Activated CD4-positive, alpha-beta memory T cell treated with anti-CD3 and anti-CD28 coated beads for 36 hours (primary cell): ENCODE measurements around the gene DENND6B. TPM values are rescaled to one million over a fixed set of nuclear protein-coding genes. Genes with fewer than 3 reads are reported as not detected.
A peak's percentile ranks its signal among the peaks of the same experiment; 100 is the strongest.

Experiments
- CTCF ChIA-PET: fragments of 350-600 bp; sonication (Branson Sonifier 250); formaldehyde crosslinking; loops from one replicate; lab custom pipeline; 2021; ENCODE audit warnings: antibody characterized with exemption, inconsistent platforms; lab: Charles Lee
- POLR2A ChIA-PET: fragments of 350-600 bp; sonication (Branson Sonifier 250); formaldehyde crosslinking; loops from one replicate; lab custom pipeline; 2021; ENCODE audit warnings: antibody characterized with exemption; lab: Charles Lee
- DNase-seq: peaks from one replicate; pipeline ENCODE4 v3.0.0-alpha.2; 2020
- H3K27ac Mint-ChIP-seq: one replicate; pipeline ENCODE4 v1.8.0; 2021; ENCODE audit warnings: mixed read lengths
- H3K27me3 Mint-ChIP-seq: one replicate; pipeline ENCODE4 v1.8.0; 2021; ENCODE audit warnings: mixed read lengths
- H3K36me3 Mint-ChIP-seq: one replicate; pipeline ENCODE4 v1.8.0; 2021; ENCODE audit warnings: mixed read lengths
- H3K4me1 Mint-ChIP-seq: one replicate; pipeline ENCODE4 v1.8.0; 2021; ENCODE audit warnings: low read depth, mixed read lengths
- H3K4me3 Mint-ChIP-seq: one replicate; pipeline ENCODE4 v1.8.0; 2021; ENCODE audit warnings: mild to moderate bottlenecking, mixed read lengths
- H3K9me3 Mint-ChIP-seq: one replicate; pipeline ENCODE4 v1.8.0; 2021; ENCODE audit warnings: mixed read lengths
- intact Hi-C: fragments of 100-400 bp; cut with micrococcal nuclease; formaldehyde crosslinking; loops from one replicate; pipeline ENCODE4 v1.15.1; 2023
- total RNA-seq, 2 experiments: library from RNA; stranded (reverse); gene quantifications; one replicate each; pipeline ENCODE4 v1.2.3, GENCODE V29; 2021

DENND6B gene
- total RNA-seq, 2 experiments from 2014 or later, result 3.5 to 3.6 TPM

GRCh38 chr22:50357222-50357621 is 30.4 kb upstream of the DENND6B start:
- no peak for DNase-seq
- ChIA-PET POLR2A (interaction anchor here (0.6 to 1.0 kb wide), 2 partner anchors 72 to 166 kb away, joined by 4 read pairs; no protein-coding TSS in a partner anchor), CTCF (interaction anchor here (1.0 kb wide), 1 partner anchor 15 kb away, joined by 3 read pairs; no protein-coding TSS in a partner anchor)
- Mint-ChIP-seq H3K4me3 (no peak overlapping the region), H3K27ac (no peak overlapping the region), H3K27me3 (no peaks in the 10 kb centered on the region), H3K4me1 (peaks cover 24% of the 10 kb centered on the region), H3K9me3 (no peaks in the 10 kb centered on the region), H3K36me3 (peaks cover 11% of the 10 kb centered on the region)
- intact Hi-C loops, result no loop called here

GRCh38 chr22:50356186-50356585 is 29.4 kb upstream of the DENND6B start:
- peaks cover 11% of the 10 kb centered on the region for H3K36me3 Mint-ChIP-seq
- H3K4me3 Mint-ChIP-seq, result no peak overlapping the region
- peaks cover 15% of the 10 kb centered on the region for H3K4me1 Mint-ChIP-seq
- no peaks in the 10 kb centered on the region for H3K27me3 Mint-ChIP-seq
- H3K27ac Mint-ChIP-seq, result no peak overlapping the region
- CTCF ChIA-PET, result interaction anchor here (0.6 kb wide), 1 partner anchor 149 kb away, joined by 4 read pairs; no protein-coding TSS in a partner anchor
- no peak for DNase-seq
- H3K9me3 Mint-ChIP-seq, result no peaks in the 10 kb centered on the region
- intact Hi-C loops, result no loop called here
- POLR2A ChIA-PET, result no interaction called here

- no peak overlapping the region for H3K27ac Mint-ChIP-seq
- intact Hi-C loops, result no loop called here
- POLR2A ChIA-PET, result no interaction called here
- DNase-seq, result no peak
- no peak overlapping the region for H3K4me3 Mint-ChIP-seq
- H3K4me1 Mint-ChIP-seq, result peaks cover under 1% of the 10 kb centered on the region
- no peaks in the 10 kb centered on the region for H3K9me3 Mint-ChIP-seq
- H3K36me3 Mint-ChIP-seq, result no peaks in the 10 kb centered on the region
- H3K27me3 Mint-ChIP-seq, result no peaks in the 10 kb centered on the region
- CTCF ChIA-PET, result interaction anchor here (0.5 kb wide), 2 partner anchors 72 to 151 kb away, joined by 3 read pairs; no protein-coding TSS in a partner anchor
These were observed 21.2 kb upstream of the DENND6B start for GRCh38 chr22:50348058-50348457.

DNA sequence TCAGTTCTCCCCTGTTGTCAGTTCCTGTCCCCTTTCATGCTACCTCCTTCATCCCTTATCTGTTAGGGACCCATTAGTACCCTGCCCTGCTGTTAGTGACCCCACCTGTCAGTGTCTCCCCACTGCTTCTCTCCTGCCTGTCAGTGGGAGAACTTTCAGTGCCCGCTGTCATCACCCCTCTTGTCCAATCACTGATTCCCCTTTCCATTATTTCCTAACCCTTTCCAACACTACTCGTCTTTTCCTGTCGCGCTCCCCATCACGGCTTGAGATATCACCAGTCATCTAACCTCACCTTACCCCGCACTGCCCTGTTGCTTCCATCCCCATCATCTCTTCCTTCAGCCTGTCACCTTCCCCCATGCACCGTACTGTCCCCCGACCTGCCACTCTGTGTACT is 20.3 kb upstream of the DENND6B start:
- intact Hi-C loops, result no loop called here

GRCh38 chr22:50346470-50346869 is 19.7 kb upstream of the DENND6B start:
- CTCF ChIA-PET, result no interaction called here
- no peak for DNase-seq
- POLR2A ChIA-PET, result no interaction called here
- H3K4me3 Mint-ChIP-seq, result no peak overlapping the region
- H3K27me3 Mint-ChIP-seq, result no peaks in the 10 kb centered on the region
- peaks cover 6% of the 10 kb centered on the region for H3K4me1 Mint-ChIP-seq
- H3K27ac Mint-ChIP-seq, result no peak overlapping the region
- intact Hi-C loops, result no loop called here
- no peaks in the 10 kb centered on the region for H3K9me3 Mint-ChIP-seq
- H3K36me3 Mint-ChIP-seq, result no peaks in the 10 kb centered on the region

More for the DNA sequence above, 20.3 kb upstream of the DENND6B start:
- DNase-seq, result no peak
- Mint-ChIP-seq H3K9me3 (no peaks in the 10 kb centered on the region), H3K27me3 (no peaks in the 10 kb centered on the region), H3K4me3 (no peak overlapping the region), H3K4me1 (peaks cover 3% of the 10 kb centered on the region), H3K36me3 (no peaks in the 10 kb centered on the region), H3K27ac (no peak overlapping the region)
- ChIA-PET POLR2A (no interaction called here), CTCF (no interaction called here)

DNA sequence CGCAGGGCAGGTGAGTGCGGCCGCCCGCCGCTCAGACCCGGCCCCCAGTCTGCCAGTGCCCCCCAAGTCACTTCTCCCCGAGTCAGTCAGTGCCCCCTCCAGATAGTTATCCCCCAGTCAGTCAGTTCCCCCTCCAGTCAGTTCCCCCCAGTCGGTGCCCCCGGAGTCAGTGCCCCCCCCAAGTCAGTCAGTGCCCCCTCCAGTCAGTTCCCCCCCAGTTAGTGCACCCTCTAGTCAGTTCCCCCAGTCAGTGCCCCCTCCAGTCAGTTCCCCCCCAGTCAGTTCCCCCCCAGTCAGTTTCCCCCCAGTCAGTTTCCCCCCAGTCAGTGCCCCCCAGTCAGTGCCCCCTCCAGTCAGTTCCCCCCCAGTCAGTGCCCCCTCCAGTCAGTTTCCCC is 16.7 kb upstream of the DENND6B start:
- Mint-ChIP-seq H3K9me3 (no peaks in the 10 kb centered on the region), H3K27ac (no peak overlapping the region), H3K36me3 (no peaks in the 10 kb centered on the region), H3K4me3 (peak overlapping the region; percentile 51), H3K27me3 (no peaks in the 10 kb centered on the region), H3K4me1 (peaks cover 10% of the 10 kb centered on the region)
- POLR2A ChIA-PET, result no interaction called here
- intact Hi-C loops, result loop anchor here (2.0 to 5.0 kb wide), 4 partner anchors 15 to 277 kb away; partner anchors contain the start of gene TUBGCP6
- DNase-seq, result no peak
- CTCF ChIA-PET, result interaction anchor here (1.0 kb wide), 1 partner anchor 67 kb away, joined by 3 read pairs; no protein-coding TSS in a partner anchor

- no peaks in the 10 kb centered on the region for H3K27me3 Mint-ChIP-seq
- H3K27ac Mint-ChIP-seq, result peak within 1 kb of the TSS; percentile 83
- H3K4me3 Mint-ChIP-seq, result peak within 1 kb of the TSS; percentile 72
- ChIA-PET CTCF (interaction anchor here (0.6 to 2.7 kb wide), 18 partner anchors 10 to 354 kb away, joined by 3 to 34 read pairs (median 5); partner anchors contain the start of genes DENND6B, HDAC10, MAPK12 and TUBGCP6), POLR2A (interaction anchor here (1.2 to 1.4 kb wide), 2 partner anchors 92 to 99 kb away, joined by 3 to 5 read pairs; partner anchors contain the start of genes HDAC10 and TUBGCP6)
- peaks cover 10% of the 10 kb centered on the region for H3K4me1 Mint-ChIP-seq
- peak; percentile 91 for DNase-seq
- no peaks in the 10 kb centered on the region for H3K36me3 Mint-ChIP-seq
- no peaks in the 10 kb centered on the region for H3K9me3 Mint-ChIP-seq
- intact Hi-C loops, result loop anchor here (1.0 to 5.0 kb wide), 6 partner anchors 14 to 278 kb away; partner anchors contain the start of genes MAPK11 and TUBGCP6
These were observed 16.1 kb upstream of the DENND6B start, which contains the start of gene PPP6R2 for GRCh38 chr22:50342651-50343540. Gene PPP6R2 (plus strand): TSS chr22:50343327. CDS start chr22:50393909, 50,582 bp downstream.

DNA sequence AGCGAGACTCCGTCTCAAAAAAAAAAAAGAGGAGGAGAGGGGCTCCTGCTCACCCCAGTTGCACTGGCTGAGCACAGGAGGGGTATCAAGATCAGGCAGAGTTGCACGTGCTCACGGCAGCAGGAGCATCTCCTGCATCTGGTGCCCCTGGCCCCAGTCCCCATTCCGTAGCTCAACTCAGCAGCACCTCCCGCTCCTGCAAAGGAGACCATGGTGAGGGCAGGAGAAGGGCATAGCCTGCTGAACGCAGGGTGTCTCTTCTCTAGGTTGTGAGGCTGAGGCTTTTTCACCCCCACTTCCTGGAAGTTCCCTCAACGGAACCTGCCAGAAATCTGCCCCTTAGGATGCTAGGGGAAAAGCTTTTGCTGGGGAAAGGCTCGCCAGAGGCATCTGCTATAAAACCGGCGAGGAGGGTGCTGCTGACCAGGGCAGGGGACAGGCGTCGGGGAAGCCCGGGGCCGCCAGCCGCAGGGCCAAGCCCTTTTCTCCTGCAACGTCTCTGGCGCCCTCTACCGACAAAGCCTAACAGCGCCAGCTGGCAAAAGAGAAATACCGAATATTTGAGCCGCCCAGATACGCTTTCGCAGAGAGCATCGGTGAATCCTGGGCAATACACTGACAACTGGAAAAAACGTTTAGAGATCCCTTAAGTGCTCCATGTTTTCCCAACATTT is 15.3 kb upstream of the DENND6B start:
- CTCF ChIA-PET, result interaction anchor here (0.6 to 2.7 kb wide), 21 partner anchors 9 to 354 kb away, joined by 3 to 34 read pairs (median 4); partner anchors contain the start of genes DENND6B, HDAC10, MAPK12 and TUBGCP6
- Mint-ChIP-seq H3K36me3 (no peaks in the 10 kb centered on the region), H3K4me1 (peaks cover 10% of the 10 kb centered on the region), H3K27ac (peak overlapping the region; percentile 83), H3K4me3 (peak overlapping the region; percentile 72), H3K9me3 (no peaks in the 10 kb centered on the region), H3K27me3 (no peaks in the 10 kb centered on the region)
- POLR2A ChIA-PET, result interaction anchor here (0.6 to 1.4 kb wide), 4 partner anchors 10 to 156 kb away, joined by 3 to 5 read pairs (median 4); partner anchors contain the start of genes HDAC10 and TUBGCP6
- intact Hi-C loops, result loop anchor here (1.0 to 5.0 kb wide), 6 partner anchors 13 to 279 kb away; partner anchors contain the start of genes MAPK11 and TUBGCP6
- peak; percentile 92 for DNase-seq

GRCh38 chr22:50339945-50340879 is 13.4 kb upstream of the DENND6B start:
- Mint-ChIP-seq H3K27me3 (no peaks in the 10 kb centered on the region), H3K4me1 (peaks cover 10% of the 10 kb centered on the region), H3K36me3 (no peaks in the 10 kb centered on the region), H3K27ac (no peak overlapping the region), H3K4me3 (no peak overlapping the region), H3K9me3 (no peaks in the 10 kb centered on the region)
- peak; percentile 31 for DNase-seq
- ChIA-PET CTCF (interaction anchor here (1.0 to 2.7 kb wide), 6 partner anchors 13 to 129 kb away, joined by 4 to 34 read pairs (median 16); partner anchors contain the start of genes DENND6B, HDAC10 and TUBGCP6), POLR2A (no interaction called here)
- intact Hi-C loops, result loop anchor here (5.0 kb wide), 1 partner anchor 132 kb away; no protein-coding TSS in a partner anchor

DNA sequence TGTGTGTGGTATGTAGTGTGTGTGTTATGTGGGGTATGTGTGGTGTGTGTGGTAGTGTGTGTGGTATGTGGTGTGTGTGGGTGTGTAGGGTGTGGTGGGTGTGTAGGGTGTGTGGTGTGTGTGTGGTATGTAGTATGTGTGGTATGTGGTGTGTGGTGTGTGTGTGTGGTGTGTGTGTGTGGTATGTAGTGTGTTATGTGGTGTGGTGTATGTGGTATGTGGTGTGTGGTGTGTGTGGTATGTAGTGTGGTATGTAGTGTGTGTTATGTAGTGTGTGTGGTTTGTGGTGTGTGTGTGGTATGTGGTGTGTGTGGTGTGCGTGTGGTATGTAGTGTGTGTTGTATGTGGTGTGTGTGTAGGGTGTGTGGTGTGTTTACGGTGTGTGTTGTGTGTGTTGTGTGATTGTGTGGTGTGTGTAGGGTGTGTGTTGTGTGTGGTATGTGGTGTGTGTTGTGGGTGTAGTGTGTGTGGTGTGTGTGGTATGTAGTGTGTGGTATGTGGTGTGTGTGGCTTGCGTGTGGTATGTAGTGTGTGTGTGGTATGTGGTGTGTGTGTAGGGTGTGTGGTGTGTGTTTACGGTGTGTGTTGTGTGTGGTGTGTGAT is 12.1 kb upstream of the DENND6B start:
- no peaks in the 10 kb centered on the region for H3K27me3 Mint-ChIP-seq
- intact Hi-C loops, result no loop called here
- H3K36me3 Mint-ChIP-seq, result no peaks in the 10 kb centered on the region
- H3K9me3 Mint-ChIP-seq, result no peaks in the 10 kb centered on the region
- POLR2A ChIA-PET, result no interaction called here
- H3K4me3 Mint-ChIP-seq, result no peak overlapping the region
- CTCF ChIA-PET, result no interaction called here
- peaks cover 10% of the 10 kb centered on the region for H3K4me1 Mint-ChIP-seq
- DNase-seq, result no peak
- no peak overlapping the region for H3K27ac Mint-ChIP-seq
